GM12878 (cell line): ENCODE results near the gene EPHA5.

Experiments
- ASH2L ChIP-seq: fragments of 300-600, 200-600 bp; sonication (generic); IDR thresholded peaks from 2 replicates; pipeline ENCODE4 v1.6.1; 2017; ENCODE audit warnings: low read depth, mild to moderate bottlenecking, borderline replicate concordance
- BRCA1 ChIP-seq: IDR thresholded peaks from 2 replicates; pipeline ENCODE4 v1.6.1; 2011; ENCODE audit warnings: low read depth, low read length, improper control_type of control experiment
- CEBPB ChIP-seq, 2 experiments: fragments of 150-350 bp in 1 of 2; IDR thresholded peaks; 2 replicates each; pipeline ENCODE4 v1.6.1; 2012 to 2014; ENCODE audit warnings: low read depth in 2 of 2, low read length in 2 of 2, borderline replicate concordance in 1 of 2, inconsistent platforms in 1 of 2
- POLR2A ChIP-seq: IDR thresholded peaks from 2 replicates; pipeline ENCODE4 v1.6.1; 2011; ENCODE audit warnings: low read depth, mild to moderate bottlenecking, low read length
- RAD21 ChIP-seq: IDR thresholded peaks from 2 replicates; pipeline ENCODE4 v1.6.1; 2011; ENCODE audit warnings: mild to moderate bottlenecking, low read depth, low read length, moderate library complexity; ENCODE audit not compliant: insufficient read depth
- SMARCA5 ChIP-seq: fragments of 450-650 bp; IDR thresholded peaks from 2 replicates; pipeline ENCODE4 v1.6.1; 2017; ENCODE audit warnings: mild to moderate bottlenecking
- SREBF1 ChIP-seq: IDR thresholded peaks from 2 replicates; pipeline ENCODE4 v1.6.1; 2012; ENCODE audit warnings: mild to moderate bottlenecking, low read length
- TCF7 ChIP-seq: IDR thresholded peaks from 2 replicates; pipeline ENCODE4 v1.6.1; 2014; ENCODE audit warnings: antibody characterized with exemption, borderline replicate concordance
- ZZZ3 ChIP-seq: IDR thresholded peaks from 2 replicates; pipeline ENCODE4 v1.6.1; 2011; ENCODE audit warnings: low read depth; ENCODE audit not compliant: control insufficient read depth, insufficient read length
- TF ChIP-seq, protein P1 (sequence below): IDR thresholded peaks from 2 replicates; pipeline ENCODE4 v1.6.1; 2012; ENCODE audit warnings: mild to moderate bottlenecking, low read depth, low read length
- TF ChIP-seq, protein P2 (sequence below): IDR thresholded peaks from 2 replicates; pipeline ENCODE4 v1.6.1; 2012; ENCODE audit warnings: low read depth, low read length, improper control_type of control experiment
- TF ChIP-seq, protein P3 (sequence below), 3 experiments: IDR thresholded peaks in 2 of 3; conservative IDR thresholded peaks in 1 of 3; 2 replicates each; pipeline ENCODE4 v1.5.1; 2011; ENCODE audit warnings: low read depth in 3 of 3, low read length in 3 of 3, mild to moderate bottlenecking in 3 of 3, control low read depth in 2 of 3, moderate library complexity in 2 of 3, inconsistent platforms in 1 of 3, mixed read lengths in 1 of 3; ENCODE audit not compliant: control insufficient read depth in 2 of 3, insufficient read depth in 1 of 3; ENCODE audit errors: extremely low read depth in 1 of 3
- TF ChIP-seq, protein P4 (sequence below): IDR thresholded peaks from 2 replicates; pipeline ENCODE4 v1.6.1; 2011; ENCODE audit warnings: mild to moderate bottlenecking, low read depth, low read length, moderate library complexity; ENCODE audit not compliant: insufficient replicate concordance

DNA sequence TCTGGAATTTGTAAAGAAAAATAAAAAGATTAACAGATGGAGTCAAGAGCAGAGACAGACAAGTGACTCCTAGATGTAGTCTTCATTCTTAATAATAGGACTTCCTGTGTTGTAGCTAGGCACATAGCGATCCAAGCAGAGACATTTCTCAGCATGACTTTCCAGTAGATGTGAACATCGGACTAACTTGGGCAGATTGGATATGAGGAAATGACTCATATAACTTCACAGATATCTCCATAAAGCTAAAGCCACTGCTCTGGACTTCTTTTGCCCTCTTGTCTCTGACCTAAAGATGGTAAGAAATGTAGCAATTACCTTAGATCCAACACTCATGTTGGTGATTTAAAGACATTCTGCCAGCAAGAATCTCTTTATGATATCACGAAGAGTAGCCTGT, 131.7 kb downstream of the EPHA5 start:
- TF ChIP-seq, protein P1, sequence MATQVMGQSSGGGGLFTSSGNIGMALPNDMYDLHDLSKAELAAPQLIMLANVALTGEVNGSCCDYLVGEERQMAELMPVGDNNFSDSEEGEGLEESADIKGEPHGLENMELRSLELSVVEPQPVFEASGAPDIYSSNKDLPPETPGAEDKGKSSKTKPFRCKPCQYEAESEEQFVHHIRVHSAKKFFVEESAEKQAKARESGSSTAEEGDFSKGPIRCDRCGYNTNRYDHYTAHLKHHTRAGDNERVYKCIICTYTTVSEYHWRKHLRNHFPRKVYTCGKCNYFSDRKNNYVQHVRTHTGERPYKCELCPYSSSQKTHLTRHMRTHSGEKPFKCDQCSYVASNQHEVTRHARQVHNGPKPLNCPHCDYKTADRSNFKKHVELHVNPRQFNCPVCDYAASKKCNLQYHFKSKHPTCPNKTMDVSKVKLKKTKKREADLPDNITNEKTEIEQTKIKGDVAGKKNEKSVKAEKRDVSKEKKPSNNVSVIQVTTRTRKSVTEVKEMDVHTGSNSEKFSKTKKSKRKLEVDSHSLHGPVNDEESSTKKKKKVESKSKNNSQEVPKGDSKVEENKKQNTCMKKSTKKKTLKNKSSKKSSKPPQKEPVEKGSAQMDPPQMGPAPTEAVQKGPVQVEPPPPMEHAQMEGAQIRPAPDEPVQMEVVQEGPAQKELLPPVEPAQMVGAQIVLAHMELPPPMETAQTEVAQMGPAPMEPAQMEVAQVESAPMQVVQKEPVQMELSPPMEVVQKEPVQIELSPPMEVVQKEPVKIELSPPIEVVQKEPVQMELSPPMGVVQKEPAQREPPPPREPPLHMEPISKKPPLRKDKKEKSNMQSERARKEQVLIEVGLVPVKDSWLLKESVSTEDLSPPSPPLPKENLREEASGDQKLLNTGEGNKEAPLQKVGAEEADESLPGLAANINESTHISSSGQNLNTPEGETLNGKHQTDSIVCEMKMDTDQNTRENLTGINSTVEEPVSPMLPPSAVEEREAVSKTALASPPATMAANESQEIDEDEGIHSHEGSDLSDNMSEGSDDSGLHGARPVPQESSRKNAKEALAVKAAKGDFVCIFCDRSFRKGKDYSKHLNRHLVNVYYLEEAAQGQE = no peak
- TF ChIP-seq, protein P2, sequence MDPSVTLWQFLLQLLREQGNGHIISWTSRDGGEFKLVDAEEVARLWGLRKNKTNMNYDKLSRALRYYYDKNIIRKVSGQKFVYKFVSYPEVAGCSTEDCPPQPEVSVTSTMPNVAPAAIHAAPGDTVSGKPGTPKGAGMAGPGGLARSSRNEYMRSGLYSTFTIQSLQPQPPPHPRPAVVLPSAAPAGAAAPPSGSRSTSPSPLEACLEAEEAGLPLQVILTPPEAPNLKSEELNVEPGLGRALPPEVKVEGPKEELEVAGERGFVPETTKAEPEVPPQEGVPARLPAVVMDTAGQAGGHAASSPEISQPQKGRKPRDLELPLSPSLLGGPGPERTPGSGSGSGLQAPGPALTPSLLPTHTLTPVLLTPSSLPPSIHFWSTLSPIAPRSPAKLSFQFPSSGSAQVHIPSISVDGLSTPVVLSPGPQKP = no peak
- TF ChIP-seq CEBPB (IDR thresholded peaks at IDR 0.05; ENCODE audit: borderline replicate concordance in 1 of 2, low read depth in 2 of 2, low read length in 2 of 2) (no peak), TCF7 (no peak), ASH2L (no peak), POLR2A (no peak), SREBF1 (no peak), RAD21 (no peak), BRCA1 (no peak), ZZZ3 (no peak), SMARCA5 (no peak)
- TF ChIP-seq, protein P3, sequence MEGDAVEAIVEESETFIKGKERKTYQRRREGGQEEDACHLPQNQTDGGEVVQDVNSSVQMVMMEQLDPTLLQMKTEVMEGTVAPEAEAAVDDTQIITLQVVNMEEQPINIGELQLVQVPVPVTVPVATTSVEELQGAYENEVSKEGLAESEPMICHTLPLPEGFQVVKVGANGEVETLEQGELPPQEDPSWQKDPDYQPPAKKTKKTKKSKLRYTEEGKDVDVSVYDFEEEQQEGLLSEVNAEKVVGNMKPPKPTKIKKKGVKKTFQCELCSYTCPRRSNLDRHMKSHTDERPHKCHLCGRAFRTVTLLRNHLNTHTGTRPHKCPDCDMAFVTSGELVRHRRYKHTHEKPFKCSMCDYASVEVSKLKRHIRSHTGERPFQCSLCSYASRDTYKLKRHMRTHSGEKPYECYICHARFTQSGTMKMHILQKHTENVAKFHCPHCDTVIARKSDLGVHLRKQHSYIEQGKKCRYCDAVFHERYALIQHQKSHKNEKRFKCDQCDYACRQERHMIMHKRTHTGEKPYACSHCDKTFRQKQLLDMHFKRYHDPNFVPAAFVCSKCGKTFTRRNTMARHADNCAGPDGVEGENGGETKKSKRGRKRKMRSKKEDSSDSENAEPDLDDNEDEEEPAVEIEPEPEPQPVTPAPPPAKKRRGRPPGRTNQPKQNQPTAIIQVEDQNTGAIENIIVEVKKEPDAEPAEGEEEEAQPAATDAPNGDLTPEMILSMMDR (IDR thresholded peaks at IDR 0.05 in 2 of 3, conservative IDR thresholded peaks at IDR 0.05 in 1 of 3; ENCODE audit: control insufficient read depth in 2 of 3, extremely low read depth in 1 of 3, insufficient read depth in 1 of 3, low read depth in 3 of 3, low read length in 3 of 3) = no peak
- TF ChIP-seq, protein P4, sequence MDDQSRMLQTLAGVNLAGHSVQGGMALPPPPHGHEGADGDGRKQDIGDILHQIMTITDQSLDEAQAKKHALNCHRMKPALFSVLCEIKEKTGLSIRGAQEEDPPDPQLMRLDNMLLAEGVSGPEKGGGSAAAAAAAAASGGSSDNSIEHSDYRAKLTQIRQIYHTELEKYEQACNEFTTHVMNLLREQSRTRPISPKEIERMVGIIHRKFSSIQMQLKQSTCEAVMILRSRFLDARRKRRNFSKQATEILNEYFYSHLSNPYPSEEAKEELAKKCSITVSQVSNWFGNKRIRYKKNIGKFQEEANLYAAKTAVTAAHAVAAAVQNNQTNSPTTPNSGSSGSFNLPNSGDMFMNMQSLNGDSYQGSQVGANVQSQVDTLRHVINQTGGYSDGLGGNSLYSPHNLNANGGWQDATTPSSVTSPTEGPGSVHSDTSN = no peak
